Measurements from ENCODE around the gene TNFRSF8. TPM values are rescaled to one million over a fixed set of nuclear protein-coding genes. Genes with fewer than 3 reads are reported as not detected.

The TNFRSF8 gene
- total RNA-seq, 1 donor from 2014 or later = 0.31 TPM

DNA sequence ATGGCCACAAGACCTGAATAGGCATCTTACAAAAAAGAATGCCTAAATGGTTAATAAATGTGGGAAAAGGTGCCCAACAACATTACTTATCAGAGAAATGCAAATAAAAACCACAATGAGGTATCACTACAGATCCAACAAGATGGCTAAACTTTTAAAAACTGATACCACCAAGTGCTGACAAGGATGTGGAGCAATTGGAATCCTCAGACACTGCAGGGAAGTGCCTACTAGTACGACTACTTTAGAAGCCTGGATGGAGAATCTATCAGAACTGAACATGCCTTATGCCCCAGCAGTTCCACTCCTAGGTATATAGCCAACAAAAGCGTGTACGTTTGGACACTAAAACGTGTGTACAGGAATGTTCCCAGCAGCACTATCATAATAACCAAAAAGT lies 19.9 kb downstream of the TNFRSF8 start:
- peaks cover 4% of the 10 kb centered on the region for H3K27me3 Mint-ChIP-seq (ENCODE audit: low read depth)
- no peak overlapping the region for H3K27ac Mint-ChIP-seq
- peaks cover 5% of the 10 kb centered on the region for H3K4me1 Mint-ChIP-seq

DNA sequence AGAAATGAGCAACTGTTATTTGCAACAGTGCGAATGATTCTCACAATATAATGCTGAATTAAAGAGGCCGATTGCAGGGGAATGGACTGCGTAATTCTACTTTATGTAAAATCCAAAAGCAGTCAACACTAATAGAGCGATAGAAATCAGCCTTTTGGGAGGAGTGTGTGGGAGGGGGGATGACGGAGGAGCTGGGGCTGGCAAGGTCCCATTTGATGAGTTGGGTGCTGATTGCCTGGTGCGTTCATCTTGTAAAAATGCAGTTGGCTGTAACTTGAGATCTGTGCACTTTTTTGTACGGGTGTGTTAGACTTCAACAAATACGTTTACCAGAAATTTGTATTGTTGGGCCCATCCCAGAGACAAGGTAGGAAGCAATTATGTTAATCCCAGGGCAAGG lies 20.7 kb downstream of the TNFRSF8 start:
- Mint-ChIP-seq H3K27ac (no peak overlapping the region), H3K4me1 (peaks cover 5% of the 10 kb centered on the region), H3K4me3 (no peak overlapping the region), H3K36me3 (peaks cover 2% of the 10 kb centered on the region), H3K9me3 (peaks cover 16% of the 10 kb centered on the region), H3K27me3 (ENCODE audit: low read depth) (peaks cover 4% of the 10 kb centered on the region)
- TF ChIP-seq, protein P1, sequence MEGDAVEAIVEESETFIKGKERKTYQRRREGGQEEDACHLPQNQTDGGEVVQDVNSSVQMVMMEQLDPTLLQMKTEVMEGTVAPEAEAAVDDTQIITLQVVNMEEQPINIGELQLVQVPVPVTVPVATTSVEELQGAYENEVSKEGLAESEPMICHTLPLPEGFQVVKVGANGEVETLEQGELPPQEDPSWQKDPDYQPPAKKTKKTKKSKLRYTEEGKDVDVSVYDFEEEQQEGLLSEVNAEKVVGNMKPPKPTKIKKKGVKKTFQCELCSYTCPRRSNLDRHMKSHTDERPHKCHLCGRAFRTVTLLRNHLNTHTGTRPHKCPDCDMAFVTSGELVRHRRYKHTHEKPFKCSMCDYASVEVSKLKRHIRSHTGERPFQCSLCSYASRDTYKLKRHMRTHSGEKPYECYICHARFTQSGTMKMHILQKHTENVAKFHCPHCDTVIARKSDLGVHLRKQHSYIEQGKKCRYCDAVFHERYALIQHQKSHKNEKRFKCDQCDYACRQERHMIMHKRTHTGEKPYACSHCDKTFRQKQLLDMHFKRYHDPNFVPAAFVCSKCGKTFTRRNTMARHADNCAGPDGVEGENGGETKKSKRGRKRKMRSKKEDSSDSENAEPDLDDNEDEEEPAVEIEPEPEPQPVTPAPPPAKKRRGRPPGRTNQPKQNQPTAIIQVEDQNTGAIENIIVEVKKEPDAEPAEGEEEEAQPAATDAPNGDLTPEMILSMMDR (IDR thresholded peaks at IDR 0.05; ENCODE audit: unreplicated experiment) = no peak
- DNase-seq (ENCODE audit: low spot score in 2 of 2, unreplicated experiment in 2 of 2) = no peak

More for the DNA sequence above, 19.9 kb downstream of the TNFRSF8 start:
- Mint-ChIP-seq H3K36me3 (peaks cover 2% of the 10 kb centered on the region), H3K4me3 (no peak overlapping the region), H3K9me3 (peaks cover 16% of the 10 kb centered on the region)
- TF ChIP-seq, protein P1 (IDR thresholded peaks at IDR 0.05; ENCODE audit: unreplicated experiment) = no peak
- no peak for DNase-seq (ENCODE audit: low spot score in 2 of 2, unreplicated experiment in 2 of 2)

DNA sequence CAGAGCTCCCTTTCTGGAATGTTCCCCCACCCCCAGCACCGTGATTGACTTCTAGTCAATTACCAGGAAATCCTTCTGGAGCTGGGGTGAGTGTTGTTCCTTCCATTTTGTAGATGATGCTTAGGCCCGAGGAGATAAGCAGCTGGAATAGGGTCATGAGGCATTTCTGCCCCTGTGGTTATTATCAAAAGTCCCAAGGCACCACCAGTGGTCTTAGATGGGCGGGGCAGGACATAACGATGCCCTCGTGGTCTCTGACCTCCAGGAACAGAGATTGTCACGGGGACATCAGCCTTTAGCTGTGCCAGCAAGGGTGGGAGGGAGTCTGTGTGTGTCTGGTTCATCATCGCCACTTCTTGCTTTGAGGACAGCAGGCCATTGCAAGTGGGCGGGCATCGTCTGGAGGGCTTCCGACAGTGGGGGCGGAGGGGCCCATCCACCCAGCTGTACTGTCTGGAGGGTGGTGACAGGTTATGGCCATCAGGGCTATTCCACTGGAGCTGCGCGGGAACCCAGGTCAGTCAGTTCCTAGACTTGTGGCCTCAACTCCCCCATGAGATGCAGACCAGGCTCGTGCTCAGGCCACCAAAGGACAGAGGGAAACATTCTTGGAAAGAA lies 22.6 kb downstream of the TNFRSF8 start:
- H3K4me3 Mint-ChIP-seq = no peak overlapping the region
- H3K9me3 Mint-ChIP-seq = peaks cover 16% of the 10 kb centered on the region
- TF ChIP-seq, protein P1 (IDR thresholded peaks at IDR 0.05; ENCODE audit: unreplicated experiment) = no peak
- H3K27me3 Mint-ChIP-seq (ENCODE audit: low read depth) = peaks cover 3% of the 10 kb centered on the region
- H3K27ac Mint-ChIP-seq = no peak overlapping the region
- DNase-seq (ENCODE audit: low spot score in 2 of 2, unreplicated experiment in 2 of 2) = no peak
- peaks cover 2% of the 10 kb centered on the region for H3K36me3 Mint-ChIP-seq
- H3K4me1 Mint-ChIP-seq = no peaks in the 10 kb centered on the region

DNA sequence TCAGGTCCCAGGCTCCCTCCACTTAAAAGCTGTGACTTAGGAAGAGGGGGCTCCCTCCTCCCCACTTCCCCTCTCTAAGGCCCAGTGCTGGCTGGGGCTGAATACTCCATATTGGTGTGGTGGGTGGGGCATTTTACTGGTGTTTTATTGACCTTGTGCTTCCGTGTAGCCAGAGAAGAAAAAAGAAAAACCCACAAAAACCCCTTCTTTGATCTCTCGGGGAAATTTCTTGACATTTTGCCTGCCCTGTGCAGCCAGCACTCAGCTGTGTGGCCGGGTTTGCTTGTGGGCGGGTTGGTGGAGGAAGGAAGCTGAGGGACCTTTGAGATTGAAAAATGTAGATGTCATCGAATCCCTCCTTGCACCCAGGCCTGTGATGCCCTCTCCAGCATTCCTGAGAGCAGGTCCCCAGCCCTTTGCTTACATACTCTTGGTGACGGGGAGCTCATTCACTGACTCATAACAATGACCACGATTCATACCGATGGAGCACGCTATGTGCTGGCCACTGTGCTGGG lies 24.8 kb downstream of the TNFRSF8 start:
- Mint-ChIP-seq H3K27me3 (ENCODE audit: low read depth) (peaks cover 10% of the 10 kb centered on the region), H3K4me3 (no peak overlapping the region), H3K4me1 (no peaks in the 10 kb centered on the region), H3K27ac (no peak overlapping the region), H3K36me3 (no peaks in the 10 kb centered on the region), H3K9me3 (peaks cover 7% of the 10 kb centered on the region)
- TF ChIP-seq, protein P1 (IDR thresholded peaks at IDR 0.05; ENCODE audit: unreplicated experiment) = no peak
- no peak for DNase-seq (ENCODE audit: low spot score in 2 of 2, unreplicated experiment in 2 of 2)

DNA sequence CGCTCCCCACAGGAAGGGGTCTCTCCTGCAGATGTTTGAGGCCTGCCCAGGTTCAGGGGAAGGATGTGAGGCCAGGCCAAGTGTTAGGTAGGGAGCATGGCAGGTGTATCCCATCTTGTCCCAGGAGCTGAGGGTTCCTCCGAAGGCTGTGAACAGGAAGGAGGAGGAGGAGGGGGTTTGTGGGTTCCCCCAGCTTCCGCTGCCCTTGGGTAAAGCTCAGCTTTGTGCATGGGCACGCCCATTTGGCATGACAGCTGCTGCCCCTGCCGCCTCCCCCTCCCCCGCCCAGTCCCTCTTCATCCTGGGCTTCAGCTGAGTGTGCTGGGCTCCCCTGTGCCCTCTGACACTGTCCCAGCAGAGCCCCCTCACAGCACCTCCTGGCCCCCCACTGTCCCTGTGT lies 25.5 kb downstream of the TNFRSF8 start:
- DNase-seq (ENCODE audit: low spot score in 2 of 2, unreplicated experiment in 2 of 2) = no peak
- Mint-ChIP-seq H3K4me3 (no peak overlapping the region), H3K27me3 (ENCODE audit: low read depth) (peaks cover 10% of the 10 kb centered on the region), H3K9me3 (peaks cover 3% of the 10 kb centered on the region), H3K36me3 (no peaks in the 10 kb centered on the region), H3K4me1 (no peaks in the 10 kb centered on the region), H3K27ac (no peak overlapping the region)
- TF ChIP-seq, protein P1 (IDR thresholded peaks at IDR 0.05; ENCODE audit: unreplicated experiment) = no peak

All from mesothelial cell of epicardium (in vitro differentiated cells).